AML-193 (cell line): ENCODE measurements around the gene MRPL37.
A peak's percentile ranks its signal among the peaks of the same experiment; 100 is the strongest.
"Not testable (repeated sequence)": the region's sequence is repeated elsewhere in the genome, so short reads cannot be mapped to it uniquely, and the experiment has no call there.

Source experiments
- DNase-seq, 2 experiments: peaks; one replicate each; lab custom pipeline; 2025; lab: John Stamatoyannopoulos, UW

Gene MRPL37

DNA sequence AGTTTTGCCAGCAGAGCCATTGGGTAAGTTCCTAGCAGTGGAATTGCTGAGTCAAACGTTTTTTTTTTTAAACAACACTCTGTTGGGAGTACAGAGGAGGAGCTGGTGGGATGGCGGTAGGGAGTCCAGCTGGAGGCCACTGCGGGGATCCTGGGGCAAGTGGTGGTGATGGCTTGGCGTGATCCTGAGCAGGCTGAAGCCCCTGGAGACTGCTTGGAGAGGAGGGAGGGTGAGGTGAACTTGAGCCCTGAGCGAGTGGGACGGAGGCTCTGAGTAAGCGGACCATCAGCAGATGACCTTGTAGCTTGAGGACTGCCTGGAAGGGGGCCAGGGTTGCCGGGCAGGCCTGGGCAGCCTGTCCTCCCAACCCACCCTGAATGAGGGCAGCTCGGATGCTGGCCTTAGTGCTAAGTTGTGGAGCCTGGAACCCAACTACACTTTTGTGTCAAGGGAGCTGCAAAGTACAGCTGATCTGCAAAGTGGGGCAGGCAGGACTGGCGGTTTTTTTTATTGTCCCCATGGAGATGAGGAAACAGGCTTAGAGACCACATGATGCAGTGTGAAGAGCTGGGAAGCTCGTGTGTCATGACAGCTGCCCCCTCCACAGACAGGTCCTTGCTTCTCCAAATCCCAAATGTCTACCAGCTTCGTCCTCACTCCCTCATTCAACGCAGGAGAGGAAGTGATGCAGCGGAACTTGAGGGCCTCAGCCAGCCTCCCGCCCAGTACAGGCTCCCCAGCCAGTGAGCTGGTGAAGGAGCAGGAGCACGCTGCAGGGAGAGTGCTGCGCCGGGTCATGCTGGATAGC lies 20.2 kb downstream of the MRPL37 start:
- DNase-seq, result no peak

DNA sequence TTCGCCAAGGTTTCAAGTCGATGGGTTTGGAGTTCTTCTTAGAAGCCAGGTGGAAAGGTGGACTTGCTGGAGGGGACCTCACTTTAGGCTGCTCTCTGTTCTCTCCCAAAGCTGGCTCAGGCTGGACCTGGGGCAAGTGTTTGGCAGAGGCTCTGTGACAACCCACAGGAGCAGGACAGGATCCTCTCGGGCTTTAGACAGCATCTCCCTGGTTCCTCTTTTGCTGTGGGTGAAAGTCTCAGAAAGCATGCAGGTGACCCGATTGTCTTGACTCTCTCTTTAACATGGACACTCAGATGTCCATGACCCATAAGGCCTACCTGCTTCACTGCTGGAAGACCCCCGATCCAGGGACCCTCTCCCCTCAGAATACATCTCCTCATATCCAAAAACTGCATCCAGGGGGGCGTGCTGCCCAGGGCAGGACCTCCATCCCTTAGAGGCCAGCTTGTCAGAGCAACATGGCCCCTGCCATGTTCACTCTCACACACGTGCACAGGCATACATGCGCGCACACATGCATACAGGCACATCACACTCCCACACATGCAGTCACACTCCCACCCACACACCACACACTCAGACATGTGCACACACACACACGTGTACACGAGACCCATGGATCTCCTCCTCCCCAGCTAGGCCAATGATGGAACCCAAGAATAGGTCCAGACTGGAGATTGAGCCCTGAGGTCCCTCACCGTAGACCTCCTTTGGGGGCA lies 21.3 kb downstream of the MRPL37 start:
- DNase-seq, result no peak

DNA sequence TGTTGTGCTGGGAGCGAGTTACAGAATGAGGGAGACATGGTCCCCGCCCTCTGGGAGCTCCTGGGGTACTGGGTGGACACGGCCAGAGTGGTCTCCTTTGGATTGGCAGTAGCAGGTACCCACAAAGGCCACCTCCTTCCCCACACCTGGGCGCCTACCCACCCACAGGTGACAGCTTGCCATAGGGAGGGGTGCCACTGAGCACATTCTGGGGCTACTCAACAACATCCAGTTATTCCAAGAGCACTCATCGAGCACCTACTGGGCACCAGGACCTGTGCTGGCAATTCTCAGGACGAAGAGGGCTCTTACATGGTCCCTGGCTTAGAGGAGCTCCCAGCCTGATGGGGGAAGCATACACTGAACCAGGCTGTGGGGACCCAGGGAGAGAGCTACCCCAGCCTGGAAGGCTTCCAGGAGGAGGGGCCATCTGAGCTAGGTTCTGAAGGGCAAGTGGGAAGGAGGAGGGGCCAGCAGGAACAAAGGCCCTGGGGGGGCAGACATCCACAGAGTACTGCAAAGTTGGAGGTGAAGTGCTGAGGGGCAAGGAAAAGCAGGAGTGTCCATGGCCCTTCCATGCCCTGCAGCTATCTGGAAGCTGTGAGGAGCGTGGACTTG lies 22.0 kb downstream of the MRPL37 start:
- no peak for DNase-seq

DNA sequence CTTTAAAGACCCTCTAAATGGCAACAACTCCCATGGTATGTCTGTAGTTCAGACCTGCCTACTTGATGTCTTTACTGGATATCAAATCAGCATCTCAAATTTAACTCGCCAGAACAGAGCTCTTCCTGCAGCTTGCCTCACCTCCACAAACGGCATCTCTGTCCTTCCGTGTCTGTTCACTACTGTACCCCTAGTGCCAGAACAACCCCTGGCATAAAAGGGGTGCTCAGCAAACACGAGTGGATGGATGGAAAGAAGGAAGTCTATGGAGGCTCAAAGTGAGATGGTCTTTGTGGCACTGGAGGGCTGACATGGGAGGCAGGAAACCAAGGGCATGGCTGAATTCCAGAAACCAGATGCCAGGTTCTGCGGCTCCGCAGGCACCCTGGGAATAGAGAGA lies 22.7 kb downstream of the MRPL37 start:
- DNase-seq, result no peak

DNA sequence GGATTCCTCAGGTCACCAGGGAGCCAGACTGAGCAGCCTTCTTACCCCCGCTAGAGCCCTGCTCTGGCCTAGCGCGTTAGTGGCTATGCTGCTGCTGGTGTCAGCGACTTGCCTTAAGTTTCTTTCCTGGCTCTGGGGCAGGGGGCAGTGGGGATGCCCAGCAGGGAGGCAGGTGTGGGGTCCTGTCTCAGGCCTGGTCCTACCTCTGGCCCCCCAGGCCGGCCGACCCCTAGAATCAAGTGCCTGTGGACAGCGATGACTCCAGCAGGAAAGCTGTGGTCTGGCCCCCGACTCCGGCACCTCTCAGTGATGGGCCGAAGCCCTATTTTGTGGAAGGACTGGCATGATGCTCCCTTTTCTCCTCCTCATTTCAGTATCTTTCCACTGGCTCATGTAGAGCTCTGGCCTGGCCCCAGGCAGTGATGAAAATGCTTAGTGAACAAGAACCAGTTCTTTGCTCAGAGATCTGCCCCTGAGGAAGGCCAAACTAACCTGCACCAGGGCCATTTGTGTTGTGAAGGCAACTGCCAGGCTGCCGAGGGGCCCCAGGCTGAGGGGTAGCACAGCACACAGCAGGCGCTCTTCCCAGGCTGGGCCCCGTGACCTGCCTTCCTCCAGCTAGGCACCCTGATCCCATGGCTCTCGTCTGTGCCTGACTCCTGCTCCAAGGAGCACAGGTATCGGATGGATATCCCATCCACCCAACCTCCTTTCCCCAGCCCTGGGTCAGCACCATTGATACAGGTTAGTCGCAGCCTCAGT lies 23.7 kb downstream of the MRPL37 start:
- DNase-seq, result no peak

DNA sequence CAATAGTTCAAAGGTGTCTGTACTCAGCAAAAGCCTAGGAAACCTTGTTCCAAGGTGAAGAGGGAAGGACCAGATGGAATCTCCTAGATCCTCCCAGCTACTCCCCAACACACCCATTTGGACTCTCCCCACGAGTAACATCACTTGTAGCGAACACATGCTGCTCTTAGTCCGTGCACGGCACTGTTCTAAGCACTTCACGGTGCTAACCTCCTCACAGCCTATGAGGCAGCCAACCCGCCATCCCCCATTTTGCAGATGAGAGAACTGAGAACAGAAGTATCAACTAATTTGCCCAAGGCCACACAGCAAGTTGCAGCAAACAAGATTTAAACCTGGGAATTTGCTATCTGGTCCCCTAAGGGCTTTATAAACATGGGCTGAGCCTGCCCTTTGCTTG lies 24.3 kb downstream of the MRPL37 start:
- DNase-seq, result no peak

DNA sequence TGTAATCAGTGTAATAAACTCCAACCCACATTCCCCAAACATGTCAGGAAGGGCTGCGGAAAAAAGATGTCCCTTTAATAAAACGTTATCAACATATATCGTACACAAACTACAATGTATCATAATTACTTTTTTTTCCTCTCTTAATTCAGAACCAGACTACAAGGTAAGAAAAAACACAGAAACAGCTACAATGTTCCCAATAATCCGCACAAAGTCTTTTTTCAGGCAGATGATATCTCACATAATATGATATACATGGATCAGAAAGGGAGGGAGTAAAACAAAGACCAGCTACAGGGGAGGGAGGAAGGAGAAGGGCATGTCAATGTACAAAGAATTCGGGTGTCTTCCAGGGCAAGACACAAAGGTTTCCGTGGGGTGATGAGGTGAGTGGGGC lies 25.4 kb downstream of the MRPL37 start:
- no peak for DNase-seq

DNA sequence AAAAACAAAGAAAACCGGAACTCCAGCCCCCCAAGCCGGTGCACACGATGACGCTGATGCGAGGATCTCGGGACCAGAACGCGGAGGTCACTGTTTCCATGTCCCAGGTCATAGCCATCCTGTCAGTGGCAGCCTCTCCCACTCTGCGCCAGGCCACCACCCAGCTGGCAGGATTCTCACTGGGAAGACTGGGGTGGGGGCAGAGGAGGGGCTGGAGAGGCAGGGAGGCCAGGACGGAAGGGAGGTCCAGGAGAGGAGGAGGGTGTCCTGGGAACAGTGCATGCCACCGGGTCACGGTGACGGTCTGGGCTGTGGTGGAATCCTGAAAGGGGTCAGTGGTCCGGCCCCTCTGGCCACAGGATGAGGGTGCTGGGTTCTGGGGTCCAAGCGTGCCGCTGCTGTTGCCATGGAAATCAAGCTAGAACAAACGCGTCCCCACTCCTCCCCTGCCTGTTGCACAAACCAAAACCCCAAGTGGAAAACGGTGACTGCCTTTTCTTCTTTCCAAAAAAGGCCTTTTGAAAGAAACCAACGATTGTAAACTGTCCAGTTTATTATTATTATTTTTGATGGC lies 26.1 kb downstream of the MRPL37 start:
- DNase-seq, result no peak

DNA sequence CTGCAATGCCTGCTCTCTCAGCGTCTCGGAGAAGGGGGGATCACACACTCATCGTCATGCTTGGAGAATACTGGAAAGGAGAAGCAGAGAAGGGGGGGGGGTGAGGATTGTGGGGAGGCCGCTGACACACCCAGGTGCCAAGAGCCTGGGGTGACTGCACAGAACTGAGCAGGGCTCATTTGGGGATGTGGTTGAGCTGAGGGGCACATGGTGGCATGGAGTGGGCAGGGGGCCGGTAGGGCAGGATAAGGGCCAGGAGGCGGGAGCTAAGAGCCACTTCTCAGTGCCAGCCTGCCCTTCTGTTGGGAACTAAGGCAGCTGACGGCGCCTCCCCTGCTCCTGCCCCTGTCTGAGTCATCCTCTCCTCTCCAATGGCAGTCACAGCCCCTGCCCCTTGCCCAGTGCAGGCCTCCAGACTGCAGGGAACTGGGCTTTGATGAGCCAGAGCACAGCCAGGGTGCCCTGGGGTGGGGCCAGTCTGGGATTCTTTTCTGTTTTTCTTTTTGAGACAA lies 27.2 kb downstream of the MRPL37 start:
- no peak for DNase-seq

DNA sequence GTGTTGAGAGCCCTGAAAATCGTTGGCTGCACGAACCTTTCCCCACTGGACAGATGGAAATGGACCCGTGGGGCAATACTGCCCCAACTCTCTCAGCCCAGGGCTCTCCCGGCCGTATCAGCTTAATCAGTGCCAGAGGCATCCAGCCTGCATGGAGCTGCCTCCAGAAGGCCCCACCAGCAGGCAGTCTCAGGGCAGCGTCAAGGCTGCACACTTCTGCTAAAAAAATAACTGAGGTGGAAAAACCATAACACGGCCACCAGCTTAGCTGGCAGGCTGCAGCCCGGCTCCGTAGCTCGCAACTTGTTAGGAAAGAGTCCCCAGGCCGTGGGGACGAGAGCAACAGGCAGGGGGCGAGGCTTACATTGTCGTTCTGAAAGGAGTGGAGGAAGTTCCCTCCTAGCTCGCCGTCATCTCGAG lies 27.9 kb downstream of the MRPL37 start:
- no peak for DNase-seq

DNA sequence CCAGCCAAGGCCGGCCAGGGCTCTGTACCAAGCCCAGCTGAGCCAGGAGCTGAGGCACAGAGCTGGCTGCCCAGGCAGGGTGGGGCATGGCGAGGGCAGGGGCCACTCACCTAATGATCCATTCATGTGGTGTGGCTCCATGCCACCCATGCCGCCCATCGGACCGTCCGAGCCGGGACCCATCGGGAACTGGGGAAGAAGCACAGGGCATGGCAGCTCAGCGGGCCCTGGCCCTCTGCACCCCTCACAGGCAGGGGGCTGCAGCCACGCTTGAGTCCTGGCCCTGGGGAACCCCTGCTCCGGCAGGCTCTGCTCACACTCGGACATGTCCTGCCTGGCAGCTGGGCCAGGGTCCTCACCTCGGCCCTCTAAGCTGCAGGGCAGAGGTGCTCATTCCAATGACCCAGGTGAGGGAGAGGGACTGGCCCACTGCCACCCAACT lies 28.7 kb downstream of the MRPL37 start:
- no peak for DNase-seq

DNA sequence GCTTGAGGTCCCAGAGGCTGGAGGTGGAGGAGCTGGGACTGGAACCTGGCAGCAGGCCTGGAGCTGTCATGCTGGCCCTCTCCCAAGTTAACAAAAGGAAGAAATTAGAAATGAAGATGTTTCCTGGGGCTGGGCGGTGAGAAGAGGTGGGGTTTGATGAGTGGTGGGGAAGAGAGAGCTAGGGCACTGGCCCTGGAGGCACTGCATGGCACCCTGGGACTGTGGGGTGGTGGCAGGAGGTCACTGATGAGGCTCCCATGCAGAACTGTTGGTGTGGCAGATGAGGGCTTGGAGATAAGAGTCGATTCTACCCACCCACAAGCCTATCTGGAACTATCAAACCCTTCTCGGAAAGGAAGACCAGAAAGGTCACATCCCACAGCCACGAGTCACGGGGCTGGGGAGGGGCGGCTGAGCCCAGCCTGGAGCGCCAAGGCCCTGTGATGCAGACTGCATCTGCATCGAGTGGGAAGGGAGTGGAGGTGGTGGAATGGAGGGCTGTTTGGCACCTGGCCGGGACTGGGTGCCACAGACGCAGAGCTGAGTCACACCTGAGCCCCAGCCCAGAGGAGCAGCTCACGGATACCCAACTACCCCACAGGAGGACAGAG lies 29.4 kb downstream of the MRPL37 start:
- DNase-seq, result no peak

DNA sequence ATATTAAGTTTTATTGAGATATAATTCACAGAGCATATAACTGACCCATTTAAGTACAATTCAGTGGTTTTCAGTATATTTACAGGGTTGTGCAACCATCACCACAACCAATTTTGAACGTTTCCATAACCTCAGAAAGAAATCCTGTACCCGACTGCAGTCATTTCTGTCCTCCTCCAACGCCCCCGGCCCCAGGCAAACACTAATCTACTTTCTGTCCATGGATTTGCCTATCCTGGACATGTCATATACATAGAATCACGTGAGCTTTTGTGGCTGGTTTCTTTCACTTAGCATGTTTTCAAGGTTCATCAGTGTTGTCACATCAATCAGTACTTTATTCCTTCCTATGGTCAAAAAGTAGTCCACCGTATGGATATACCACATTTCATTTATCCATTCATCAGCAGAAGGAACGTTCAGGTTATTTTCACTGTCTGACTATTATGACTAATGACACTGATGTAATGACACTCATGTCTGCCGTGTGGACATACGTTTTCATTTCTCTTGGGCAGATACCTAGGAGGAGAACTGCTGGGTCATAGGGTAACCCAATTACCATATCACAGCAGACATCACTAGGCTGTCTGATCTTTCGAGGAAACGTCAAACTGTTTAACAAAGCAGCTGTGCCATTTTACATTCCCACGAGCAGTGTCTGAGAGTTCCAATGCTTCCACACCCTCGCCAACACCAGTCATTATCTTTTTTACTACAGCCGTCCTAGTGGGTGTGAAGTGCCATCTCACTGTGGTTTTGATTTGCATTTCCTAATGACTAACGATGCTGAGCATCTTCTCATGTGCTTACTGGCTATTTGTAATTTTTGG lies 30.8 kb downstream of the MRPL37 start:
- DNase-seq, result no peak

DNA sequence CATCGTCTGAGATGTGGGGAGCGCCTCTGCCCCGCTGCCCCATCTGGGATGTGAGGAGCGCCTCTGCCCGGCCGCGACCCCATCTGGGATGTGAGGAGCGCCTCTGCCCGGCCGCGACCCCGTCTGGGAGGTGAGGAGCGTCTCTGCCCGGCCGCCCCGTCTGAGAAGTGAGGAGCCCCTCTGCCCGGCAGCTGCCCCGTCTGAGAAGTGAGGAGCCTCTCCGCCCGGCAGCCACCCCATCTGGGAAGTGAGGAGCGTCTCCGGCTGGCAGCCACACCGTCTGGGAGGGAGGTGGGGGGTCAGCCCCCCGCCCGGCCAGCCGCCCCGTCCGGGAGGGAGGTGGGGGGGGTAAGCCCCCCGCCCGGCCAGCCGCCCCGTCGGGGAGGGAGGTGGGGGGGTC lies 33.2 kb downstream of the MRPL37 start:
- DNase-seq, result not testable (repeated sequence)

DNA sequence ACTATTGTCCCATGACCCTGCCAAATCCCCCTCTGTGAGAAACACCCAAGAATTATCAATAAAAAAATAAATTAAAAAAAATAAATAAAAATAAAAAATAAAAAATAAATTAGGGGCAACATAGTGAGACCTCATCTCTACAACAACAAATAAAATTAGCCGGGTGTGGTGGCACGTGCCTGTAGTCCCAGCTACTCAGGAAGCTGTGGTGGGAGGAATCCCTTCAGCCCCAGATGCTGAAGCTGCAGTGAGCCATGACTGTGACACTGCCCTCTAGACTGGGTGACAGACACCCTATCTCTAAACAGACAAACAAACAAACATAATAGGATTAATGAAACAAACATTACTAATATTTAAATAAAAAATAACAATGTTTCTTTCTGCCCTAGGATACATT lies 34.3 kb downstream of the MRPL37 start:
- no peak for DNase-seq

DNA sequence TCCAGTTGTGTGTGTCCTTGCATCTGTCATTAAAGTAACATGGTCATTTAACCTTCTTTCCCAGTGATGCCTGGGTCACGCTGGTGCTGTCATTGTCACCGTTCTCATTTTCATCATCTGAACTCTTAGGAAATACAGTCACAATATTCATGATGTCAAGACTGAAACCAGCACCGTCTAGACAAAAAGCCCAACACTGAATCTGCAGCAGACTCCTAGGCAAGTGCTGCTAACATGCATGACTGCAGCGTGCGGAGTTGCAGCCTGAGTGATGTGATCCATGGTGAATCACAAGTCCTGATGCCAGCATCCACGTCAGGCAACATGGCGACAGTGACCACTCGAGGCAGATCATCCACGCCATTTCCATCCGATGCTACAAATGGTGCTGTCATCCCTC lies 37.6 kb downstream of the MRPL37 start:
- no peak for DNase-seq

DNA sequence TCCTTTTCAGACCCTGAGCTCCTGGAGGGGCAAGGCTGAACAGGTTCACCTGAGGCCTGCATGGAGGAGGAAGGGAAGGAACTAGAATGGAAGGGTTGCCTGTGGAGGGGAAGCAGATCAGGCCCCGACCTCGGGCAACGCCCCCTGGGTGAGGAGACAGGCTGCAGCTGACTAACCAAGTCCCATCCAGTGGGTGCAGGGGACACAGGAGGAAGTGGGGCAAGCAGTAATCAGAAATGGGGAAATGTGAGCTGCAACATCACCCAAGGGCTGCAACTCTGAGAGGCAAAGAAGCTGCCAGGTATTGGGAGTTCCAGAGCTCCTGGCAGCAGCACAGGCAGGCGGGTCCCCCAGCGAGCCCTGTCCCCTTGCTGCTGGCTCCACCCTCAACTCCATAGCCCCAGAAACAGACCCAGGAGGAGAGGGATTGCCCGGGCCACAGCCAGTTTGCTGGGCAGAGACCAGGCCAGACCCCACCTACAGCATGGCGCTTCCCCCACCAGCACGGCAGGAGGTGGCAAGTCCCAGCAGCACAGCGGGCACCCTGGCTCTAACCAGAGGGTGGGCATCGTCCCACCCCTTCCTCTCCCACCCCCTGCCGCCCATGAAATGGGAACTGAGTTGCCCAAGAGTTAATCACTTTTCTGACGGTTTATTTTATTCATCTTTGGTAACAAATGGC lies 38.5 kb downstream of the MRPL37 start:
- peak; percentile 60 to 61 for DNase-seq

DNA sequence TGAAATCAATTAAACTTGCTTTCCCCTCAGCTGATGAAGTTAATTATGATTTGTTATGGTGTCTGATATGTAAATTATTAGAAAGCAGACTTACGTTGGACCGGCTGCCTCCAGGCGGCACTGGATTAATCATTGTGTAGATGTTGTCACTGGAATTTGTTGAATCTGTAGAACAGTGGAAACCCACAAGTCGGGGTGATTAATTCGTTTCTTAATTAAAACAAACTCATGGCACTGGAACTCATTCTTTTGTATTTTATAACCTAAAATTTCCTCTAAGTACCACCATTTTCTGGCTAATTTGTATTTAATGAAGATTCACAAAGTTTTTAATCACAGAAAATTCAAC lies 39.0 kb downstream of the MRPL37 start:
- no peak for DNase-seq

DNA sequence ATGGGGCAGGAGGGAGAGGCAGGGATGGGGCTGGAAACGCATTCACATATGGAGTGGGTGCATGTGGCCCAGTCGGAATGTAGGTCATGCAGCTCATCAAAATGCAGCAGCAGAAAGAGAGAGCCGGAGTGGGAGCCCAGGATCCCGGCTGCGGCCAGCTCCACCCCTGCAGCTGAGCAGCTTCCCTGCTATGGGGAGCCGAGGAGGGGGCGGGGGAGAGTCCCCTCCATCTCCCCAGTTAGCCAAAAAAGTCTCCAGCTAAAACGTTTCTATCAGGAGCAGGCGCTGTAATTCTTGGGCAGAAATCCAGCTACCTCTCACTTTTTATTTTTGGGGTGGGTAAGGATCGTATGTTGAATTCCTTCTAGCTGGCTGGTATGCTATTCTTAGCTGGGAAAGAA lies 39.7 kb downstream of the MRPL37 start:
- no peak for DNase-seq
